Cortex of kidney (tissue), 1 donor: ENCODE measurements around the gene BICC1.

Experiments
- DNase-seq: peaks from one replicate; lab custom pipeline; 2025; lab: John Stamatoyannopoulos, UW

BICC1 gene

GRCh38 chr10:58512491-58513187 lies at the start of gene BICC1:
Gene BICC1, plus strand, starts transcription at chr10:58512872. Its CDS starts 272 bp downstream, at chr10:58513144.
- DNase-seq: no peak

GRCh38 chr10:58464956-58465355 lies 47.7 kb upstream of the BICC1 start:
- no peak for DNase-seq

GRCh38 chr10:58465629-58466028 lies 47.0 kb upstream of the BICC1 start:
- no peak for DNase-seq

- DNase-seq: no peak
These were observed 44.6 kb upstream of the BICC1 start for GRCh38 chr10:58467931-58468635.

- no peak for DNase-seq
These were observed 38.7 kb upstream of the BICC1 start for GRCh38 chr10:58473976-58474375.

- DNase-seq: no peak
These were observed 37.1 kb upstream of the BICC1 start for GRCh38 chr10:58475322-58476277.

GRCh38 chr10:58477122-58477521 lies 35.5 kb upstream of the BICC1 start:
- DNase-seq: no peak

GRCh38 chr10:58477902-58478301 lies 34.8 kb upstream of the BICC1 start:
- DNase-seq: no peak

- DNase-seq: no peak
These were observed 33.6 kb upstream of the BICC1 start for GRCh38 chr10:58479045-58479444.

GRCh38 chr10:58480321-58480720 lies 32.4 kb upstream of the BICC1 start:
- no peak for DNase-seq

GRCh38 chr10:58481569-58482109 lies 31.0 kb upstream of the BICC1 start:
- DNase-seq: no peak

GRCh38 chr10:58486821-58487220 lies 25.9 kb upstream of the BICC1 start:
- DNase-seq: no peak

GRCh38 chr10:58488921-58489320 lies 23.8 kb upstream of the BICC1 start:
- DNase-seq: no peak

- no peak for DNase-seq
These were observed 9.7 kb upstream of the BICC1 start for GRCh38 chr10:58502956-58503355.

GRCh38 chr10:58508316-58508715 lies 4.4 kb upstream of the BICC1 start:
- DNase-seq: no peak

- no peak for DNase-seq
These were observed 744 bp upstream of the BICC1 start for GRCh38 chr10:58511765-58512490.

GRCh38 chr10:58513188-58514110 lies 777 bp downstream of the BICC1 start:
- DNase-seq: no peak

GRCh38 chr10:58514111-58514770 lies 1.6 kb downstream of the BICC1 start:
- DNase-seq: no peak

GRCh38 chr10:58515291-58515941 lies 2.7 kb downstream of the BICC1 start:
- DNase-seq: no peak
